ENCODE results near the gene ST6GALNAC2. TPM values are rescaled to one million over a fixed set of nuclear protein-coding genes. Genes with fewer than 3 reads are reported as not detected.
"Not testable (repeated sequence)": the region's sequence is repeated elsewhere in the genome, so short reads cannot be mapped to it uniquely, and the experiment has no call there.

Gene ST6GALNAC2
- total and polyA plus RNA-seq, 7 experiments from 2014 or later, result 0.48 to 7.5 (median 0.58) TPM; not detected in 4

DNA sequence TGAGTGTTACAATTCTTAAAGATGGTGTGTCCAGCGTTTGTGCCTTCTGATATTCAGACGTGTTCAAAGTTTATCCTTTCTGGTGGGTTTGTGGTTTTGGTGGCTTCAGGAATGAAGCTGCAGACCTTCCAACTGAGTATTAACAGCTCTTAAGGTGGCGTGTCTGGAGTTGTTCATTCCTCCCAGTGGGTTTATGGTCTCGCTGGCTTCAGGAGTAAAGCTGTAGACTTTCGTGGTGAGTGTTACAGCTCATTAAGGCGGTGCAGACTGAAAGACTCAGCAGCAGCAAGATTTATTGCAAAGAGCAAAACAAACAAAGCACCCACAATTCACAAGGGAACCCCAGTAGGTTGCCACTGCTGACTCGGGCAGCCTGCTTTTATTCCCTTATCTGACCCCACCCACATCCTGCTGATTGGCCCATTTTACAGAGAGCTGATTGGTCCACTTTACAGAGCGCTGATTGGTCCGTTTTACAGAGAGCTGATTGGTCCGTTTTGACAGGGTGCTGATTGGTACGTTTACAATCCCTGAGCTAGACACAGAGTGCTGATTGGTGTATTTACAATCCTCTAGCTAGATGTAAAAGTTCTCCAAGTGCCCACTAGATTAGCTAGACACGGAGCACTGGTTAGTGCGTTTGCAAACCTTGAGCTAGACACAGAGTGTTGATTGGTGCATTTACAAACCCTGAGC, 28.6 kb upstream of the ST6GALNAC2 start:
- CTCF ChIA-PET, result interaction anchor here (1.1 kb wide), 1 partner anchor 10 kb away, joined by 5 read pairs; no protein-coding TSS in a partner anchor
- H3K36me3 Mint-ChIP-seq; intact Hi-C loops (cut with micrococcal nuclease); POLR2A ChIA-PET; H3K36me3 ChIP-seq (ENCODE audit: control insufficient read depth in 2 of 3, insufficient read depth in 3 of 3, low read length in 3 of 3); H3K27me3 ChIP-seq (ENCODE audit: control insufficient read depth in 2 of 2, insufficient read depth in 2 of 2, low read length in 2 of 2); H3K27ac Mint-ChIP-seq; H3K4me1 ChIP-seq (ENCODE audit: control insufficient read depth in 2 of 2, insufficient read depth in 2 of 2, low read length in 2 of 2); H3K27ac ChIP-seq (ENCODE audit: low read depth, low read length); ATAC-seq; H3K4me3 Mint-ChIP-seq; H3K9me3 Mint-ChIP-seq; H3K9me3 ChIP-seq (ENCODE audit: control insufficient read depth in 2 of 3, low read length in 3 of 3); H3K4me3 ChIP-seq (ENCODE audit: low read length); H3K4me1 Mint-ChIP-seq: not testable (repeated sequence)
- H3K27me3 Mint-ChIP-seq, result peaks cover 0 to 17% (median 0%) of the 10 kb centered on the region in 5 donors
- peak in 1 of 9 donors; percentile 9 for DNase-seq

- DNase-seq (no peak), ATAC-seq (no peak)
- H3K4me1 ChIP-seq (ENCODE audit: control insufficient read depth in 2 of 2, insufficient read depth in 2 of 2, low read length in 2 of 2), result no peaks in the 10 kb centered on the region
- peak overlapping the region in 3 of 9 donors; percentile 25 to 48 (median 32) for H3K27ac Mint-ChIP-seq
- intact Hi-C loops (cut with micrococcal nuclease), result no loop called here
- no peak overlapping the region for H3K4me3 Mint-ChIP-seq
- no peak overlapping the region for H3K4me3 ChIP-seq (ENCODE audit: low read length)
- no peaks in the 10 kb centered on the region for H3K36me3 Mint-ChIP-seq
- peaks cover 0 to 12% (median 0%) of the 10 kb centered on the region in 5 donors for H3K27me3 Mint-ChIP-seq
- no peaks in the 10 kb centered on the region for H3K36me3 ChIP-seq (ENCODE audit: control insufficient read depth in 2 of 3, insufficient read depth in 3 of 3, low read length in 3 of 3)
- ChIA-PET CTCF (no interaction called here), POLR2A (interaction anchor here (0.7 kb wide), 1 partner anchor 21 kb away, joined by 3 read pairs; no protein-coding TSS in a partner anchor)
- no peaks in the 10 kb centered on the region for H3K27me3 ChIP-seq (ENCODE audit: control insufficient read depth in 2 of 2, insufficient read depth in 2 of 2, low read length in 2 of 2)
- H3K9me3 ChIP-seq (ENCODE audit: control insufficient read depth in 2 of 3, low read length in 3 of 3), result no peaks in the 10 kb centered on the region
- no peak overlapping the region for H3K27ac ChIP-seq (ENCODE audit: low read depth, low read length)
- H3K9me3 Mint-ChIP-seq, result peaks cover 0 to 1% (median 0%) of the 10 kb centered on the region in 11 donors
- H3K4me1 Mint-ChIP-seq, result peaks cover 0 to 4% (median 0%) of the 10 kb centered on the region in 7 donors
Measured at GRCh38 chr17:76612977-76613851, 27.6 kb upstream of the ST6GALNAC2 start.

- Histone ChIP-seq H3K27me3 (ENCODE audit: control insufficient read depth in 2 of 2, insufficient read depth in 2 of 2, low read length in 2 of 2) (no peaks in the 10 kb centered on the region), H3K36me3 (ENCODE audit: control insufficient read depth in 2 of 3, insufficient read depth in 3 of 3, low read length in 3 of 3) (no peaks in the 10 kb centered on the region), H3K4me1 (ENCODE audit: control insufficient read depth in 2 of 2, insufficient read depth in 2 of 2, low read length in 2 of 2) (no peaks in the 10 kb centered on the region), H3K27ac (ENCODE audit: low read depth, low read length) (no peak overlapping the region), H3K4me3 (ENCODE audit: low read length) (no peak overlapping the region), H3K9me3 (ENCODE audit: control insufficient read depth in 2 of 3, low read length in 3 of 3) (no peaks in the 10 kb centered on the region)
- ATAC-seq (no peak), DNase-seq (no peak)
- ChIA-PET POLR2A (interaction anchor here (0.5 to 0.7 kb wide), 2 partner anchors 22 to 91 kb away, joined by 3 to 4 read pairs; no protein-coding TSS in a partner anchor), CTCF (no interaction called here)
- H3K4me3 Mint-ChIP-seq, result no peak overlapping the region
- H3K9me3 Mint-ChIP-seq, result peaks cover 0 to 1% (median 0%) of the 10 kb centered on the region in 11 donors
- H3K27me3 Mint-ChIP-seq, result peaks cover 0 to 7% (median 0%) of the 10 kb centered on the region in 5 donors
- peak overlapping the region in 2 of 9 donors; percentile 32 to 48 for H3K27ac Mint-ChIP-seq
- intact Hi-C loops (cut with micrococcal nuclease), result no loop called here
- H3K4me1 Mint-ChIP-seq, result peaks cover 0 to 4% (median 0%) of the 10 kb centered on the region in 7 donors
- no peaks in the 10 kb centered on the region for H3K36me3 Mint-ChIP-seq
Measured at GRCh38 chr17:76612465-76612864, 26.8 kb upstream of the ST6GALNAC2 start.

DNA sequence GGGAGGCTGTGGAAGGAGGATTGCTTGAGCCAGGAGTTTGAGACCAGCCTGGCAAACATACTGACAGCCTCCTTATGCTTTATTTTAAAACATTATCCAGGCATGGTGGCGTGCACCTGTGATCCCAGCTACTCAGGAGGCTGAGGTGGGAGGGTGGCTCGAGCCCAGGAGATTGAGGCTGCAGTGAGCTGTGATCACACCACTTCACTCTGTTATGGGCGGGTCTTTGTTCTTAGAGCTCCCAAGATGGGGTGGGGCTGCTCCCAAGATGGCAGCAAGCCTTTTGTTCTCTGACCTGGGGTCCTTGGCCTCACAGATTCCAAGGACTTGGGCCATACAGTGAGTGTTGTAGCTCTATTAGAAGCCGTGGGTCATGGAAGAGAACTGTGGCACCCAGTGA, 26.1 kb upstream of the ST6GALNAC2 start:
- peaks cover 0 to 4% (median 0%) of the 10 kb centered on the region in 5 donors for H3K27me3 Mint-ChIP-seq
- H3K36me3 Mint-ChIP-seq, result no peaks in the 10 kb centered on the region
- no peak overlapping the region for H3K4me3 ChIP-seq (ENCODE audit: low read length)
- no peaks in the 10 kb centered on the region for H3K9me3 ChIP-seq (ENCODE audit: control insufficient read depth in 2 of 3, low read length in 3 of 3)
- no peak overlapping the region for H3K27ac ChIP-seq (ENCODE audit: low read depth, low read length)
- peaks cover 0 to 1% (median 0%) of the 10 kb centered on the region in 11 donors for H3K9me3 Mint-ChIP-seq
- H3K27ac Mint-ChIP-seq, result no peak overlapping the region
- no peaks in the 10 kb centered on the region for H3K36me3 ChIP-seq (ENCODE audit: control insufficient read depth in 2 of 3, insufficient read depth in 3 of 3, low read length in 3 of 3)
- intact Hi-C loops (cut with micrococcal nuclease), result no loop called here
- no peak overlapping the region for H3K4me3 Mint-ChIP-seq
- ATAC-seq (no peak), DNase-seq (no peak)
- H3K4me1 ChIP-seq (ENCODE audit: control insufficient read depth in 2 of 2, insufficient read depth in 2 of 2, low read length in 2 of 2), result no peaks in the 10 kb centered on the region
- ChIA-PET CTCF (interaction anchor here (0.6 to 0.8 kb wide), 2 partner anchors 47 to 165 kb away, joined by 3 to 4 read pairs; no protein-coding TSS in a partner anchor), POLR2A (no interaction called here)
- no peaks in the 10 kb centered on the region for H3K27me3 ChIP-seq (ENCODE audit: control insufficient read depth in 2 of 2, insufficient read depth in 2 of 2, low read length in 2 of 2)
- H3K4me1 Mint-ChIP-seq, result peaks cover 0 to 4% (median 0%) of the 10 kb centered on the region in 7 donors

GRCh38 chr17:76611080-76611749, 25.6 kb upstream of the ST6GALNAC2 start:
- CTCF ChIA-PET, result interaction anchor here (0.8 kb wide), 1 partner anchor 46 kb away, joined by 3 read pairs; no protein-coding TSS in a partner anchor
- H3K27me3 Mint-ChIP-seq; H3K27ac Mint-ChIP-seq; H3K4me3 ChIP-seq (ENCODE audit: low read length); H3K36me3 Mint-ChIP-seq; ATAC-seq; H3K36me3 ChIP-seq (ENCODE audit: control insufficient read depth in 2 of 3, insufficient read depth in 3 of 3, low read length in 3 of 3); H3K4me3 Mint-ChIP-seq; DNase-seq; H3K27ac ChIP-seq (ENCODE audit: low read depth, low read length); H3K9me3 Mint-ChIP-seq; H3K9me3 ChIP-seq (ENCODE audit: control insufficient read depth in 2 of 3, low read length in 3 of 3); POLR2A ChIA-PET; H3K4me1 Mint-ChIP-seq; intact Hi-C loops (cut with micrococcal nuclease); H3K4me1 ChIP-seq (ENCODE audit: control insufficient read depth in 2 of 2, insufficient read depth in 2 of 2, low read length in 2 of 2); H3K27me3 ChIP-seq (ENCODE audit: control insufficient read depth in 2 of 2, insufficient read depth in 2 of 2, low read length in 2 of 2): not testable (repeated sequence)

DNA sequence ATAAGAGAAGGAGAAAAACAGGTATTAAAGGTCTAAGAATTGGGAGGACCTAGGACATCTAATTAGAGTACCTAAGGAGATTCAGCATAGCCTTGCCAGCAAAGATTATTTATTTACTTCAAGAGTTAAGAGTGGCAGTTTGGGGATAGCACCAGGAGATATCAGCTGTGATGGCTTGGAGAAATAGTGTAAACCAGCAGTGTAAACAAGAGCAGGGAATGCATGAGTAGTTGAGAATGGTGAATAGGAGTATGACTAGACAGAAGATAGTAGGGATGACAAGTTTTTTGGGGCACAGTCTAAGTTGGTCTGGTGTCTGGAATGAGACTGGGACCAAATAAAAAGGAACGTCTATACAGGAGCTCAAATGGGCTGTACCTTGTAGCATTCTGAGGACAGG, 21.0 kb upstream of the ST6GALNAC2 start:
- H3K27me3 ChIP-seq (ENCODE audit: control insufficient read depth in 2 of 2, insufficient read depth in 2 of 2, low read length in 2 of 2); H3K9me3 ChIP-seq (ENCODE audit: control insufficient read depth in 2 of 3, low read length in 3 of 3); DNase-seq; H3K4me1 ChIP-seq (ENCODE audit: control insufficient read depth in 2 of 2, insufficient read depth in 2 of 2, low read length in 2 of 2); CTCF ChIA-PET; H3K4me3 Mint-ChIP-seq; H3K27ac Mint-ChIP-seq; H3K36me3 ChIP-seq (ENCODE audit: control insufficient read depth in 2 of 3, insufficient read depth in 3 of 3, low read length in 3 of 3); intact Hi-C loops (cut with micrococcal nuclease); H3K36me3 Mint-ChIP-seq; H3K27ac ChIP-seq (ENCODE audit: low read depth, low read length); H3K4me3 ChIP-seq (ENCODE audit: low read length); POLR2A ChIA-PET; ATAC-seq: not testable (repeated sequence)
- Mint-ChIP-seq H3K4me1 (peaks cover 5 to 13% (median 6%) of the 10 kb centered on the region in 7 donors), H3K27me3 (peaks cover 0 to 10% (median 0%) of the 10 kb centered on the region in 5 donors), H3K9me3 (peaks cover 0 to 10% (median 0%) of the 10 kb centered on the region in 11 donors)
